HG02938 (cell line): ENCODE results near the gene ADIRF.
"Not testable (repeated sequence)": the region's sequence is repeated elsewhere in the genome, so short reads cannot be mapped to it uniquely, and the experiment has no call there.

Experiments
- ATAC-seq: cut with Tn5 transposase; IDR thresholded peaks from one replicate; pipeline ENCODE4 v1.9.1; 2021; ENCODE audit warnings: mild to moderate bottlenecking, moderate library complexity; ENCODE audit not compliant: unreplicated experiment

The ADIRF gene

GRCh38 chr10:86968271-86968993, at the start of gene ADIRF:
Gene ADIRF, plus strand, starts transcription at chr10:86968482. Its CDS starts 63 bp downstream, at chr10:86968545.
- no peak for ATAC-seq

- no peak for ATAC-seq
These were observed 45.7 kb upstream of the ADIRF start for GRCh38 chr10:86922553-86922961.

DNA sequence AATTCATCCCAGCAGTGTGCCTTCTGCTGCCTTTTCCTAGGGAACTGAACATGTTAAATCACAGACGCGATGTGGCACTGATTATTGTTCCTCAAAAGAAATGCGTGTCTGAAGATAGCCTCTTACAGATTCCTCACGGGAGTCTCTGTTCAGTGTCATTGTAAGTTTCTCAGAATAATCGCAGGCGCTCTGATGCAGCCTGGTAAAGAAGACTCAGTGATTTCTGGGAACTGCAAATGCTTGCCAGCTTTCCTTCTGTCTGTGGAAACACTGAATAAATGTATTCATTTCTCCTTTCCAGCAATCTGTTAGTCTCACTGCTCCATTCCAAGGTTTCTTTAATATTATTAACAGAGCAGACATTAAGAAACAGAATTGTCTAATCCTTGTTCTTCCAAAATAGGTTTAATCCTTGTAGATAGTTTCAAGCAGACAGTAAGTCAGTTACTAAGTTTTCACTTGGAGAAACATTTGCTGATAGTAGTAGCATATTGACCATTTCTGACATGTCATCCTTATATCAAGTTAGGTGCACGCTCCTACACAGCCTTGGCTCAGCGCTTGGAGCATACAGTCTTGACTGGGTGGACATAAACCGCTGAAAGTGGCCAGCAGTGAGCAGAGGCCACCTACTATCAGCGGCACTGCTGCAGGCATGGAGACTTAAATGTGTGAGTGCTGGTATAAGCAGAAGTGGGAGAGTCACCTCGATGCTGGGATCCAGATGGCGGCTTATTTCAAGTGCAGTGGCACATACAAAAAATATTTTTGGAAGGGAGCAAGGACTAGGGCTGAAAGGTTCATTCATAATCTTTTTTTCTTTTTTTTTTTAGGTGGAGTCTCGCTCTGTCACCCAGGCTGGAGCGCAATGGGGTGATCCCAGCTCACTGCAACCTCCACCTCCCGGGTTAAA, 38.6 kb upstream of the ADIRF start:
- no peak for ATAC-seq

- no peak for ATAC-seq
These were observed 36.4 kb upstream of the ADIRF start for GRCh38 chr10:86931872-86932271.

- ATAC-seq = no peak
These were observed 35.6 kb upstream of the ADIRF start for GRCh38 chr10:86932674-86933073.

DNA sequence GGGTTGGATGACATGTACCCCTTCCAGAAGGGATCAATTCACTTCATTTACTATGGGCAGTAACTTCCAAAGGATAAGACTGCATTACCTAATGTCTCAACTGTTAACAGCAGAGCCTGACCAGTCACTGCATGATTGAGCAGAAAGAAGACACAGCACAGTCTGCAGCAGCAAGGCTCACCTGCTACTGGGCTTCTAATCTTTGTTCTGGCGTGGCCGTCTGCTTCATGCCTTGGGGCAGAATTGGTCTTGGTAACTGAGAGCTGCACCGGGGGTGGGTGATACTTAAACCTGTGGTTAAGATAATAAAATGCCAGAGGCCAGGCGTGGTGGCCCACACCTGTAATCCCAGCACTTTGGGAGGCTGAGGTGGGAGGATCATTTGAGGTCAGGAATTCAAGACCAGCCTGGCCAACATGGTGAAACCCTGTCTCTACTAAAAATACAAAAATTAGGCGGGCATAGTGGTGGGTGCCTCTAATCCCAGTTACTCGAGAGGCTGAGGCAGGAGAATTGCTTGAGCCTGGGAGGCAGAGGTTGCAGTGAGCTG, 34.0 kb upstream of the ADIRF start:
- ATAC-seq = not testable (repeated sequence)

- no peak for ATAC-seq
These were observed 31.4 kb upstream of the ADIRF start for GRCh38 chr10:86936661-86937501.

DNA sequence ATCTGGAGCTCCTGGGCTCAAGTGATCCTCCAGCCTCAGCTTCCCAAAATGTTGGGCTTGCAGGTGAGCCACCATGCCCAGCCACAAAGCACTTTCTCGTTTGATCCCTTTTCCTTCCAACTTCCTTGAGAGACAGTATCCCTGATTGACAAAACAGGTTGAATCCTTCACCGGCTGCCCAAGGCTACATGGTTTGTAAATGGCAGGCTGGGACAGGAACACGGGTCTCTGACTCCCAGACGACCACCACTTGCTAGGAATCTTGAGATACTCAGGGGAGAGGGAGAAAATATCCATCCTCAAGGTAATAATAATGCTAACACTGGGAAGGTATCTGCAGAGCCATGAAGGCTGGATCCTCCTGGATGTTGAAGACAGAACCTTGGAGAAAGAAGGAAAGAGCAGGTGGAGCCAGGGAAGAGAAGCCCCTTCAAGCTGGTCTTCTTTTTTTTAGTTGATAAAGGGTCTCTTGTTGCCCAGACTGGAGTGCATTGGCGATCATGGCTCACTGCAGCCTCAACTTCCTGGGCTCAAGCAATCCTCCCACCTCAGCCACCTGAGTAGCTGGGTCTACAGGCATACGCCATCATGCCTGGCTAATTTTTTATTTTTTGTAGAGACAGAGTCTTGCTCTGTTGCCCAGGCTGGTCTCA, 30.7 kb upstream of the ADIRF start:
- no peak for ATAC-seq

- ATAC-seq = no peak
These were observed 30.0 kb upstream of the ADIRF start for GRCh38 chr10:86938260-86938659.

DNA sequence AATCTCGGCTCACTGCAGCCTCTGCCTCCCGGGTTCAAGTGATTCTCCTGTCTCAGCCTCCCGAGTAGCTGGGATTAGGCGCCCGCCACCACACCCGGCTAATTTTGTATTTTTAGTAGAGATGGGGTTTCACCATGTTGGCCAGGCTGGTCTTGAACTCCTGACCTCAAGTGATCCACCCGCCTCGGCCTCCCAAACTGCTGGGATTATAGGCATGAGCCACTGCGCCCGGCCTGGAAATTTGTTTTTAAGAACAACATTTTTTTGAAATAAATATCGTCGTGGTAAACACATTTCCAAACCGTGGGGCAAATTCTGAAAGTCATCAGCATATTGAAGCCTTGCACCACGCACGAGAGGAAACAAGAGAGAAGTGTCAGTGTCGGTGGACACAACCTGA, 28.2 kb upstream of the ADIRF start:
- ATAC-seq = not testable (repeated sequence)

GRCh38 chr10:86940677-86941076, 27.6 kb upstream of the ADIRF start:
- ATAC-seq = no peak

DNA sequence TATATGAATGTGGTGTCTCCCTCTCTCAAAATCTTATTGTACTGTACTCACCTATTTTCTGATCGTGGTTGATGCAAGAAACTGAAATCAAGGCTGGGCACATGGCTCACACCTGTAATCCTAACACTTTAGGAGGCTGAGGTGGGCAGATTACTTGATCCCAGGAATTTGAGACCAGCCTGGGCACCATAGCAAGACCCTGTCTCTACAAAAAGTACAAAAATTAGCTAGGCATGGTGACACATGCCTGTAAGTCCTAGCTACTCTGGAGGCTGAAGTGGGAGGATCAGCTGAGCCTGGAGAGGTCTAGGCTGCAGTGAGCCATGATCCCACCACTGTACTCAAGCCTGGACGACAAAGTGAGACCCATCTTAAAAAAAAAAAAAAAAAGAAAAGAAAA, 26.9 kb upstream of the ADIRF start:
- ATAC-seq = no peak

DNA sequence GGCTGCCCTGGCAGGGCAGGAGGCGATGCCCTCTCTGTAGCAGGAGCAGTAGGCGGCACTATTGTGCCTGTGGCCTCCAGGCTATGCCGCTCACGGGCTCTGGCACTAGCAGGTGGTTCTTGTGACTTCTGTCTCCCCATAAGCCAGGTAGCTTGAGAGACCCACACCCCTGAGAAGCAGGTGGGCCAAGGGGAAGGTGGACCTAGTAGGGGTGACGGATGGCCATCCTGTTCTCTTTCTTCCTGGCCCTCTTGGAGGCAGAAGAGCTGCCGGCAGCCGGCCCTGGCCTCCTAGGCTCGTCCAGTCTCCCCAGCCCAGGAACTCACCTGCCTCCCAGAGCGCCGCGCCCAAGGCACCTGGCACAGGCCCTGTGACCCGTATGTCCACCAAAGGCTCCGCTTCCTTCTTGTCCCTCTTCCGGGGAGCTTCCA, 26.3 kb upstream of the ADIRF start:
- ATAC-seq = no peak

GRCh38 chr10:86942441-86943315, 25.6 kb upstream of the ADIRF start:
- ATAC-seq = no peak

DNA sequence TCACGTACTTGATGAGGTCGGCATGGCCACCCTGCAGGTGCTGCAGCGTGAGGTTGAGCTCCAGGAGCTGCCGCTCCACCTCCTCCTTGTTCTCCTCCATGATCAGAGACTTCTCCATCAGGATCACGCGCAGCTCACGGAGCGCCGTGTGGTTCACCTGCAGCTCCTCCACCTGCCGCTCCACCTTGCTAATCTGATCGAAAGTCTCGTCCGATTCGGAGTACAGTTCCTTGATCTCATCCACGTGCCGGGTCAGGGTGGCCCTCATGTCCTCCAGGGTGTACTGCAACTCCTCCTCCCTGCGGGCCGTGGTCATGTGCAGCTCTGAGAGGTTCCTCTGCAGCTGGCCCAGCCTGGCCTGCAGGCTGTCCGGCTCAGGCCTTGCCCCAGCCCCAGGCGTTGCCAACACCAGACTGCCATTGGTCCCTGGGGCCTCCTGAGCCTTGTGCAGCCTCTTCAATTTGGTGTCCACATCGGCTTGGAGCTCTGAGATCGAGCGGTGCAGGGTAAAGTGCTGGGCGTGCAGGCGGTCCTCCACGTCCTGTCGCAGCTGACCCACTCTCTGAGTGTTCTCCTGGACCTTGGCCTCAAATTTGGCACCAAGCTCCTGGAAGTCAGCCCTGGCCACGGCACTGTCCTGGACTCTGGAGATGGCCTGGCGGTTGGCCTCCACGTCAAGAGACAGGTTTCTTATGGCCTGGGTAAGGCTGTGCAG, 24.8 kb upstream of the ADIRF start:
- ATAC-seq = no peak

GRCh38 chr10:86944031-86944419, 24.3 kb upstream of the ADIRF start:
- no peak for ATAC-seq

DNA sequence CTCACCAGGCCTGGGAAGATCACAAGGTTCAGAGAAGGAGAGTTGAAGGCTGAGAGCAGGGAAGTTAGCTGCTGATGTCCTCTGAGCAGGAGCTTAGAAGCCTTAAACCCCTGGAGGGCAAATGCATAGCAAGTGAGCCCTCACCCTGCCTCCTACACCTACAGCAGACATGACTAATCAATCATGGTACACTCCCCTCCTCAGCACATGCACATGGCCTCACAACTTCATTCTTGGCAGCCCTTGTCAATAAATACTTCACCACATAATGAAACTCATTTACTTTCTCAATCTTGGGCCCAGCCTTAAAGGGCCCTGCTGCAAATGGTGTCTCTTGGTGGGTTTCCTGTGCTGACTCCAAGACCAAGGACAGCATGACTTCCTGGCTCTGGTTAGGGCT, 23.8 kb upstream of the ADIRF start:
- ATAC-seq = no peak

- no peak for ATAC-seq
These were observed 23.4 kb upstream of the ADIRF start for GRCh38 chr10:86944907-86945306.
